Nephron progenitor cell (in vitro differentiated cells): ENCODE data around the gene GALNT7.

Experiments used
- DNase-seq: peaks from one replicate; pipeline ENCODE4 v3.0.0; 2021
- H3K27ac Mint-ChIP-seq: 2 replicates; pipeline ENCODE4 v1.8.0; 2021; ENCODE audit warnings: mild to moderate bottlenecking, moderate library complexity, mixed read lengths
- H3K27me3 Mint-ChIP-seq: 2 replicates; pipeline ENCODE4 v1.8.0; 2021; ENCODE audit warnings: mild to moderate bottlenecking, low read depth, mixed read lengths; ENCODE audit not compliant: poor library complexity
- H3K36me3 Mint-ChIP-seq: 2 replicates; pipeline ENCODE4 v1.8.0; 2021; ENCODE audit warnings: low read depth, mixed read lengths
- H3K4me1 Mint-ChIP-seq: 2 replicates; pipeline ENCODE4 v1.8.0; 2021; ENCODE audit warnings: mixed read lengths
- H3K4me3 Mint-ChIP-seq: 2 replicates; pipeline ENCODE4 v1.8.0; 2021; ENCODE audit warnings: mild to moderate bottlenecking, moderate library complexity, mixed read lengths
- H3K9me3 Mint-ChIP-seq: 2 replicates; pipeline ENCODE4 v1.8.0; 2021; ENCODE audit warnings: mild to moderate bottlenecking, moderate library complexity, mixed read lengths
- TF ChIP-seq, protein P1 (sequence below): fragments of 200-600 bp; sonication (generic); IDR thresholded peaks from 2 replicates; pipeline ENCODE4 v1.5.0; 2021; ENCODE audit warnings: antibody characterized with exemption

Gene GALNT7

DNA sequence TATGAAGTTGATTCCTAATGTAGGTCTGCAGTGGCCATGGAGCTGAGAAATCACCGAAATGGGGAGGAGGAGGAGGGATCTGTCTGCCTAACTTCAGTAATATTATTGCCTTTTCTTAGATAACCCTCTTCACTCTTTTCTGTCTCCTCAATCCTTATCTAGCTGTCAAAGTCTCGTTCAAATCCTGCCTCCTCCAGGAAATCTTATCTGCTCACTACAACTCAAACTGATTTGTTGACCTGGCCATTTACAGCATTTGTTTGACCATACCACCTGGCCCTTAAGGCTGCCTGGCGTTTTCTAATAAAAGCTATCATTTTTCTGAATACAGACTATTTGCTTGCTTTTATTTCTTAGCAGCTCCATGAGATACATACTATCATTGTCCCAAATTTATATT, 33.8 kb downstream of the GALNT7 start:
- no peak overlapping the region for H3K4me3 Mint-ChIP-seq
- peaks cover 19% of the 10 kb centered on the region for H3K9me3 Mint-ChIP-seq
- H3K27ac Mint-ChIP-seq = no peak overlapping the region
- TF ChIP-seq, protein P1, sequence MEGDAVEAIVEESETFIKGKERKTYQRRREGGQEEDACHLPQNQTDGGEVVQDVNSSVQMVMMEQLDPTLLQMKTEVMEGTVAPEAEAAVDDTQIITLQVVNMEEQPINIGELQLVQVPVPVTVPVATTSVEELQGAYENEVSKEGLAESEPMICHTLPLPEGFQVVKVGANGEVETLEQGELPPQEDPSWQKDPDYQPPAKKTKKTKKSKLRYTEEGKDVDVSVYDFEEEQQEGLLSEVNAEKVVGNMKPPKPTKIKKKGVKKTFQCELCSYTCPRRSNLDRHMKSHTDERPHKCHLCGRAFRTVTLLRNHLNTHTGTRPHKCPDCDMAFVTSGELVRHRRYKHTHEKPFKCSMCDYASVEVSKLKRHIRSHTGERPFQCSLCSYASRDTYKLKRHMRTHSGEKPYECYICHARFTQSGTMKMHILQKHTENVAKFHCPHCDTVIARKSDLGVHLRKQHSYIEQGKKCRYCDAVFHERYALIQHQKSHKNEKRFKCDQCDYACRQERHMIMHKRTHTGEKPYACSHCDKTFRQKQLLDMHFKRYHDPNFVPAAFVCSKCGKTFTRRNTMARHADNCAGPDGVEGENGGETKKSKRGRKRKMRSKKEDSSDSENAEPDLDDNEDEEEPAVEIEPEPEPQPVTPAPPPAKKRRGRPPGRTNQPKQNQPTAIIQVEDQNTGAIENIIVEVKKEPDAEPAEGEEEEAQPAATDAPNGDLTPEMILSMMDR = no peak
- H3K27me3 Mint-ChIP-seq = no peaks in the 10 kb centered on the region
- no peak for DNase-seq
- H3K4me1 Mint-ChIP-seq = no peaks in the 10 kb centered on the region
- peaks cover 32% of the 10 kb centered on the region for H3K36me3 Mint-ChIP-seq

DNA sequence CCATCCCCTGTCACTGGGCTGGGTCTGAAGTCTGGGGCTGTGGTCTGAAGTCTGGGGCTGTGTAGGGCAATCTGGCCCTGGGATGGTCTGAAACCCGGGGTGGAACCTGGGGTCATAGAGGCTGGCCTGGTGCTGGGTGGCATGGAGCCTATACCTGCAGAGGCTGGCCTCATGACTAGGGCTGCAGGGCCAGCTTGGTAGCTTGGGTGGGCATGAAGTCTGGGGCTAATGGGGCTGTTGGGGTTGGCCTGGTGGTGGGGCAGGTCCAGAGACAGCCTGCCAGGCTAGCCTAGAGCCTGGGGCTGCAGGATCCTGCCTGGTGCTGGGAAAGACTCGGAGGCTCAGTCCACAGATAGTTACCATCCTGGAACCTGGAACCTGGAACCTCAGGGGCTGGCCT, 37.0 kb downstream of the GALNT7 start:
- no peak for DNase-seq
- Mint-ChIP-seq H3K9me3 (peaks cover 25% of the 10 kb centered on the region), H3K27me3 (no peaks in the 10 kb centered on the region), H3K4me1 (peaks cover 6% of the 10 kb centered on the region), H3K36me3 (peaks cover 36% of the 10 kb centered on the region), H3K27ac (no peak overlapping the region), H3K4me3 (no peak overlapping the region)
- TF ChIP-seq, protein P1 = no peak

DNA sequence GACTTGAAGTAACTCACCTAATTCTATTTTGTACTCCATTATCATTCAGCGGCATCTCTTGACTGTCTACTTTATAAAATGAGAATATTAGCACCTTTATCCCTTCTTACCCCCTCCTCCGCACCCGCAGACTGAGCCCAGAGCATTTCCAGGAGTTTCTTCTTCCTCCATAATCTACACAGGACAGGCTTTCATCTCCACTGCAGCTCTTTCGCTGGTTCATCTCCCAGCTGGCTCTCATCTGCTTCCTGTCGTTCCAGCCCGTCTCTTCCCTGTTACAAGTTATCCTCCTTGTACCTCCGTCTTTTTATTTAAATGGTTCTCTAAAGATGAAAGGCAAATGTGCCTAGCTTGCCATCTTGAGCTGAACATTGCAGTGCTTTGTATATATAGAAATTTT, 39.8 kb downstream of the GALNT7 start:
- no peak for DNase-seq
- no peak overlapping the region for H3K27ac Mint-ChIP-seq
- TF ChIP-seq, protein P1 = no peak
- peaks cover 21% of the 10 kb centered on the region for H3K9me3 Mint-ChIP-seq
- H3K27me3 Mint-ChIP-seq = no peaks in the 10 kb centered on the region
- H3K4me3 Mint-ChIP-seq = no peak overlapping the region
- H3K4me1 Mint-ChIP-seq = peaks cover 14% of the 10 kb centered on the region
- peaks cover 30% of the 10 kb centered on the region for H3K36me3 Mint-ChIP-seq

DNA sequence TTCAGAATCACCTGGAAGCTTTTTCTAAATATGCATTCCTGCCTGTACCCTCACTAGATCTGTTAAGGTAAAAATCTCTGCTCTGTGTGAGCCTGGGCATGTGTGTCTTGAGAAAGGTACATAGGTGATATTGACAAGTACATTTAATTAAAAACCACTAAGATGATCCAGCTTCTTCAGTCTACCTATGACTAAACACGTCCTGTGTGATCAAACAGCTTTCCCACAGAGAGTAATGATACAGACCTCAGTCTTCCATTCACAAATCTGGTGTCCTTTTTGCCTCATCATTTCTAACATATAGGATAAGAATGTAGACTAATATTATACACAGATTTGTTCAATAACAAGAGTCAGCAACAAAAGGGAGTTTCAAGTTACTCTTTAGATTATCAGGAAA, 42.6 kb downstream of the GALNT7 start:
- DNase-seq = no peak
- Mint-ChIP-seq H3K4me1 (peaks cover 21% of the 10 kb centered on the region), H3K9me3 (peaks cover 6% of the 10 kb centered on the region), H3K36me3 (peaks cover 11% of the 10 kb centered on the region), H3K4me3 (no peak overlapping the region), H3K27me3 (no peaks in the 10 kb centered on the region), H3K27ac (no peak overlapping the region)
- TF ChIP-seq, protein P1 = no peak

DNA sequence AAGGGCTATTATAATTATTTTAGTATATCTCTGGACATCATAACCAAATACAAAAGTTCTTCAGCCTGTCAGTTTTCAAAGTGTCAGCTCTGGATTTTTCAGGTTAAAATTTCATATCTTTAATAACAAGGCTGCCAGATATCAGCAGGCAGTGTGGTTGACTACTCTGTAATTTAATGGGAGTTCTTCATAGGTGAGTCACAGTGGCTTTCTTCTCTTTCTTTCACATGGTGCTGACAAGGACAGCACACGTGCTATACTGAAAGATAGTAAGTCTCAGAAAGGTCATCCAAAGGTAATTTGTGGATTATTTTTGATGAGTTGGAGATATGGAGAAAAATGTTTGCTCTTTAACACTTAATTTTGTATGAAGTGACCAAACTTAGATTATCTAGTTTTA, 43.2 kb downstream of the GALNT7 start:
- DNase-seq = no peak
- H3K4me1 Mint-ChIP-seq = peaks cover 21% of the 10 kb centered on the region
- no peaks in the 10 kb centered on the region for H3K27me3 Mint-ChIP-seq
- H3K36me3 Mint-ChIP-seq = peaks cover 12% of the 10 kb centered on the region
- TF ChIP-seq, protein P1 = no peak
- H3K9me3 Mint-ChIP-seq = peaks cover 6% of the 10 kb centered on the region
- no peak overlapping the region for H3K4me3 Mint-ChIP-seq
- H3K27ac Mint-ChIP-seq = no peak overlapping the region

DNA sequence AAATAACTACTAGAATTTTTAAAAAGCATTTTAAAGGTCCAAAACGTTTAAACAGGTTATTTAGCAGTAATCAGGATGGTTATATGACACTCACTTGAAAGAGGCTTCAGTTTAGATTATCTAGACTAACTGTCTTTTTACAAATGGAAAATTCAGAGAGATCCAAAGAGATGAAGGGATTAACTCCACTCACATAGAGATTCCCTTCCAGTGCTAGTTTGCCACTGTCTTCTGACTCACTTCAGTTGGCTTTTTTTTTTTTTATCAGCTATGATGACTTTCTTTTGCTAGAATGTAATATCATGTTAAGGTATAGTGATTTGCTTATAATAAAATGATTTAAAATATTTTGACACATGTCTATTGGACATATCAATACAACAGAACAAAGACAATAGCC, 43.8 kb downstream of the GALNT7 start:
- peaks cover 21% of the 10 kb centered on the region for H3K4me1 Mint-ChIP-seq
- no peak for DNase-seq
- H3K9me3 Mint-ChIP-seq = peaks cover 6% of the 10 kb centered on the region
- H3K27ac Mint-ChIP-seq = no peak overlapping the region
- TF ChIP-seq, protein P1 = no peak
- H3K27me3 Mint-ChIP-seq = no peaks in the 10 kb centered on the region
- H3K36me3 Mint-ChIP-seq = peaks cover 12% of the 10 kb centered on the region
- no peak overlapping the region for H3K4me3 Mint-ChIP-seq
